GM23338 (cell line): Measurements from ENCODE around the gene GPD2. TPM values are rescaled to one million over a fixed set of nuclear protein-coding genes. Genes with fewer than 3 reads are reported as not detected.

ENCODE experiments used
- ATAC-seq: fragments of 200-7000 bp; cut with Tn5 transposase; 3 replicates; pipeline ENCODE4 v1.9.1; 2020
- DNase-seq: peaks from one replicate; pipeline ENCODE4 v3.0.0-alpha.2; 2015; ENCODE audit warnings: low spot score
- H2AFZ ChIP-seq: fragments of 200-600 bp; sonication (generic); 2 replicates; pipeline ENCODE4 v1.8.0; 2016; ENCODE audit warnings: antibody characterized with exemption, mild to moderate bottlenecking, moderate library complexity
- H3F3A ChIP-seq: fragments of 200-600 bp; sonication (generic); replicated peaks from 2 replicates; pipeline ENCODE4 v1.8.0; 2017; ENCODE audit warnings: antibody characterized with exemption, mixed run types, low read depth
- H3K27ac ChIP-seq: fragments of 200-600 bp; sonication (generic); 2 replicates; pipeline ENCODE4 v1.6.1; 2016; ENCODE audit warnings: low read depth
- H3K27me3 ChIP-seq: fragments of 200-600 bp; sonication (generic); 2 replicates; pipeline ENCODE4 v1.8.0; 2016; ENCODE audit warnings: mild to moderate bottlenecking, mixed run types, moderate library complexity; ENCODE audit not compliant: insufficient read depth
- H3K36me3 ChIP-seq: fragments of 200-600 bp; sonication (generic); 2 replicates; pipeline ENCODE4 v1.8.0; 2016; ENCODE audit warnings: mild to moderate bottlenecking; ENCODE audit not compliant: insufficient read depth
- H3K4me1 ChIP-seq: fragments of 200-600 bp; sonication (generic); 2 replicates; pipeline ENCODE4 v1.8.0; 2016; ENCODE audit warnings: mild to moderate bottlenecking, moderate library complexity; ENCODE audit not compliant: insufficient read depth
- H3K4me2 ChIP-seq: fragments of 200-600 bp; sonication (generic); 2 replicates; pipeline ENCODE4 v1.7.1; 2017; ENCODE audit warnings: mixed run types
- H3K4me3 ChIP-seq: fragments of 200-600 bp; sonication (generic); 2 replicates; pipeline ENCODE4 v1.6.1; 2016; ENCODE audit warnings: mixed run types
- H3K79me2 ChIP-seq: fragments of 200-600 bp; sonication (generic); replicated peaks from 2 replicates; pipeline ENCODE4 v1.8.0; 2017; ENCODE audit warnings: mild to moderate bottlenecking; ENCODE audit not compliant: insufficient read depth
- H3K9me2 ChIP-seq: fragments of 200-600 bp; sonication (generic); 2 replicates; pipeline ENCODE4 v1.8.0; 2017; ENCODE audit not compliant: insufficient read depth
- H4K20me1 ChIP-seq: fragments of 200-600 bp; sonication (generic); replicated peaks from 2 replicates; pipeline ENCODE4 v1.8.0; 2017; ENCODE audit warnings: mild to moderate bottlenecking; ENCODE audit not compliant: insufficient read depth
- H3K27ac Mint-ChIP-seq: 2 replicates; pipeline ENCODE4 v1.8.0; 2020; ENCODE audit warnings: inconsistent platforms, mild to moderate bottlenecking, moderate library complexity, mixed read lengths
- H3K27me3 Mint-ChIP-seq: 3 replicates; pipeline ENCODE4 v1.8.0; 2022; ENCODE audit warnings: low read depth, mild to moderate bottlenecking, moderate library complexity, mixed read lengths, inconsistent platforms; ENCODE audit not compliant: insufficient read depth, poor library complexity
- H3K36me3 Mint-ChIP-seq: 3 replicates; pipeline ENCODE4 v1.8.0; 2021; ENCODE audit warnings: low read depth, mild to moderate bottlenecking, inconsistent platforms, moderate library complexity, mixed read lengths
- H3K4me1 Mint-ChIP-seq: 3 replicates; pipeline ENCODE4 v1.8.0; 2020; ENCODE audit warnings: mild to moderate bottlenecking, inconsistent platforms, mixed read lengths
- H3K4me3 Mint-ChIP-seq: 3 replicates; pipeline ENCODE4 v1.8.0; 2021; ENCODE audit warnings: moderate library complexity, mild to moderate bottlenecking, inconsistent platforms, mixed read lengths
- H3K9me3 Mint-ChIP-seq: 3 replicates; pipeline ENCODE4 v1.8.0; 2020; ENCODE audit warnings: moderate library complexity, mild to moderate bottlenecking, inconsistent platforms, mixed read lengths
- CREB1 ChIP-seq: fragments of 250-450 bp; sonication (Bioruptor Pico); IDR thresholded peaks from 2 replicates; pipeline ENCODE4 v1.5.0; 2020; ENCODE audit warnings: low read depth, mild to moderate bottlenecking, moderate library complexity
- EZH2 ChIP-seq: fragments of 200-600 bp; sonication (generic); IDR thresholded peaks from one replicate; pipeline ENCODE4 v1.8.0; 2017; ENCODE audit warnings: antibody characterized with exemption, mild to moderate bottlenecking, low read depth; ENCODE audit not compliant: unreplicated experiment
- EZH2phosphoT487 ChIP-seq: fragments of 200-600 bp; sonication (generic); IDR thresholded peaks from one replicate; pipeline ENCODE4 v1.8.1; 2018; ENCODE audit warnings: antibody characterized with exemption; ENCODE audit not compliant: unreplicated experiment
- JUNB ChIP-seq: IDR thresholded peaks from one replicate; pipeline ENCODE4 v1.6.1; 2016; ENCODE audit warnings: antibody characterized with exemption; ENCODE audit not compliant: unreplicated experiment
- NANOG ChIP-seq: IDR thresholded peaks from 2 replicates; pipeline ENCODE4 v1.6.1; 2016; ENCODE audit warnings: antibody characterized with exemption, borderline replicate concordance
- POLR2AphosphoS5 ChIP-seq: IDR thresholded peaks from 2 replicates; pipeline ENCODE4 v1.6.1; 2016; ENCODE audit warnings: antibody characterized with exemption, low read depth
- STAT1 ChIP-seq: IDR thresholded peaks from one replicate; pipeline ENCODE4 v1.6.1; 2016; ENCODE audit warnings: antibody characterized with exemption; ENCODE audit not compliant: unreplicated experiment
- ZNF114 ChIP-seq: fragments of 250-450 bp; sonication (Bioruptor Pico); IDR thresholded peaks from 2 replicates; pipeline ENCODE4 v1.5.0; 2020; ENCODE audit warnings: mild to moderate bottlenecking, moderate library complexity
- ZNF331 ChIP-seq: fragments of 250-450 bp; sonication (Bioruptor Pico); IDR thresholded peaks from 2 replicates; pipeline ENCODE4 v1.5.0; 2020; ENCODE audit warnings: low read depth, mild to moderate bottlenecking, moderate library complexity
- polyA plus RNA-seq: library from polyadenylated mRNA; unstranded; fragments of >200 nt; fragmentation: Nextera tagmentation; extraction: Ambion mirVana; gene quantifications from 2 replicates; pipeline ENCODE4 v1.2.1, GENCODE V29; 2016
- total RNA-seq: library from RNA; depleted of rRNA; stranded (reverse); fragments of >200 nt; shearing (Covaris generic); gene quantifications from 2 replicates; pipeline ENCODE4 v1.2.3, GENCODE V29; 2014
- TF ChIP-seq, protein P1 (sequence below): fragments of 250-450 bp; sonication (Bioruptor Pico); IDR thresholded peaks from 2 replicates; pipeline ENCODE4 v1.5.0; 2020; ENCODE audit warnings: mild to moderate bottlenecking, moderate library complexity
- TF ChIP-seq, protein P2 (sequence below): IDR thresholded peaks from 2 replicates; pipeline ENCODE4 v1.6.1; 2016; ENCODE audit warnings: antibody characterized with exemption
- TF ChIP-seq, protein P3 (sequence below), 2 experiments: fragments of 200-600 bp in 1 of 2; sonication (generic) in 1 of 2; conservative IDR thresholded peaks; 2 replicates each; pipeline versions ENCODE4 v1.5.1 to v1.6.1; 2016 to 2017; ENCODE audit warnings: antibody characterized with exemption in 2 of 2, low read depth in 2 of 2, mild to moderate bottlenecking in 2 of 2, moderate library complexity in 1 of 2
- TF ChIP-seq, protein P4 (sequence below): IDR thresholded peaks from one replicate; pipeline ENCODE4 v1.6.1; 2018; ENCODE audit warnings: antibody characterized with exemption; ENCODE audit not compliant: unreplicated experiment

Gene GPD2
- total and polyA plus RNA-seq, 2 experiments from 2014 or later = 9.4 to 67.4 TPM

DNA sequence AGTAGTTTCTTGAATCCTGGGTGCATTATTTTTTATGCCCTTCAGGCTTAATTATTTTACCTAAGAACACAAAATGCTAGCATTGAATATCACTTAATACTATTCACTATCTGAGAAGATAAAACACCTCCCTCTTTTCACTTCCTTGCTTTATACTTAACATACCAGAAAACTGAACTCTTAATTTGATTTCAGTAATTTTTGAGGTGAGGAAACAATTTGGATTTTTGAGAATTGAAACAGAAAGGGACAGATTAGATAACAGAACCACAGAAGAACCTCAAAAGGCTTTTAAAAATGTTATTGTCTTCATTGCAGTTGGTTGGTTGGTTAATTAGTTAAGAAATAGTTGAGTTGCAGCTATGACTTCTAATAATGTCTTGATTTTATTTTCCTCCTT is 69.5 kb downstream of the GPD2 start (continued):
- TF ChIP-seq JUNB (no peak), STAT1 (no peak), CREB1 (CRISPR knock-in tag) (no peak)

DNA sequence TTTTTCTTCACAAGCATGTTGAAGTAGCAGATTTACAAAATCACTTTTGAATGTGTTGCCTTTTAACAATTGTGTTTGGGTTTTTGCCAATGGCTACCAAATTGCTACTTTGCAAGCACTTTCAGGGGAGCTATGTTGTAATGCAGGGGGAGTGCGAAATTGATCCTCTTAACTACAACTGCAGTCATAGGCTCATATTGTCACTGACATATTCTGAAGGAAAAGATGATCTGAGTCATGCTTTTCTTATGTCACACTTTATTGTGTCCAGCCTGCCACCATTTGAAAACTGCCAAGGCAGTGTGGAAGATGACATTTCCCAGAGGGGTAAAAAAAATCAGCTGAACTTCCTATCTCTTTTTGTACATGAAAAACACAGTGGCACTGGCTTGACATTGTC is 74.9 kb downstream of the GPD2 start:
- H3F3A ChIP-seq = no peaks in the 10 kb centered on the region
- Mint-ChIP-seq H3K36me3 (no peaks in the 10 kb centered on the region), H3K27me3 (peaks cover 4% of the 10 kb centered on the region), H3K4me3 (no peak overlapping the region), H3K9me3 (no peaks in the 10 kb centered on the region), H3K27ac (no peak overlapping the region), H3K4me1 (no peaks in the 10 kb centered on the region)
- H3K36me3 ChIP-seq = no peaks in the 10 kb centered on the region
- H4K20me1 ChIP-seq = no peaks in the 10 kb centered on the region
- DNase-seq = no peak
- TF ChIP-seq EZH2phosphoT487 = no peak
- no peak for TF ChIP-seq NANOG
- TF ChIP-seq CREB1 (CRISPR knock-in tag) = no peak
- TF ChIP-seq, protein P1, sequence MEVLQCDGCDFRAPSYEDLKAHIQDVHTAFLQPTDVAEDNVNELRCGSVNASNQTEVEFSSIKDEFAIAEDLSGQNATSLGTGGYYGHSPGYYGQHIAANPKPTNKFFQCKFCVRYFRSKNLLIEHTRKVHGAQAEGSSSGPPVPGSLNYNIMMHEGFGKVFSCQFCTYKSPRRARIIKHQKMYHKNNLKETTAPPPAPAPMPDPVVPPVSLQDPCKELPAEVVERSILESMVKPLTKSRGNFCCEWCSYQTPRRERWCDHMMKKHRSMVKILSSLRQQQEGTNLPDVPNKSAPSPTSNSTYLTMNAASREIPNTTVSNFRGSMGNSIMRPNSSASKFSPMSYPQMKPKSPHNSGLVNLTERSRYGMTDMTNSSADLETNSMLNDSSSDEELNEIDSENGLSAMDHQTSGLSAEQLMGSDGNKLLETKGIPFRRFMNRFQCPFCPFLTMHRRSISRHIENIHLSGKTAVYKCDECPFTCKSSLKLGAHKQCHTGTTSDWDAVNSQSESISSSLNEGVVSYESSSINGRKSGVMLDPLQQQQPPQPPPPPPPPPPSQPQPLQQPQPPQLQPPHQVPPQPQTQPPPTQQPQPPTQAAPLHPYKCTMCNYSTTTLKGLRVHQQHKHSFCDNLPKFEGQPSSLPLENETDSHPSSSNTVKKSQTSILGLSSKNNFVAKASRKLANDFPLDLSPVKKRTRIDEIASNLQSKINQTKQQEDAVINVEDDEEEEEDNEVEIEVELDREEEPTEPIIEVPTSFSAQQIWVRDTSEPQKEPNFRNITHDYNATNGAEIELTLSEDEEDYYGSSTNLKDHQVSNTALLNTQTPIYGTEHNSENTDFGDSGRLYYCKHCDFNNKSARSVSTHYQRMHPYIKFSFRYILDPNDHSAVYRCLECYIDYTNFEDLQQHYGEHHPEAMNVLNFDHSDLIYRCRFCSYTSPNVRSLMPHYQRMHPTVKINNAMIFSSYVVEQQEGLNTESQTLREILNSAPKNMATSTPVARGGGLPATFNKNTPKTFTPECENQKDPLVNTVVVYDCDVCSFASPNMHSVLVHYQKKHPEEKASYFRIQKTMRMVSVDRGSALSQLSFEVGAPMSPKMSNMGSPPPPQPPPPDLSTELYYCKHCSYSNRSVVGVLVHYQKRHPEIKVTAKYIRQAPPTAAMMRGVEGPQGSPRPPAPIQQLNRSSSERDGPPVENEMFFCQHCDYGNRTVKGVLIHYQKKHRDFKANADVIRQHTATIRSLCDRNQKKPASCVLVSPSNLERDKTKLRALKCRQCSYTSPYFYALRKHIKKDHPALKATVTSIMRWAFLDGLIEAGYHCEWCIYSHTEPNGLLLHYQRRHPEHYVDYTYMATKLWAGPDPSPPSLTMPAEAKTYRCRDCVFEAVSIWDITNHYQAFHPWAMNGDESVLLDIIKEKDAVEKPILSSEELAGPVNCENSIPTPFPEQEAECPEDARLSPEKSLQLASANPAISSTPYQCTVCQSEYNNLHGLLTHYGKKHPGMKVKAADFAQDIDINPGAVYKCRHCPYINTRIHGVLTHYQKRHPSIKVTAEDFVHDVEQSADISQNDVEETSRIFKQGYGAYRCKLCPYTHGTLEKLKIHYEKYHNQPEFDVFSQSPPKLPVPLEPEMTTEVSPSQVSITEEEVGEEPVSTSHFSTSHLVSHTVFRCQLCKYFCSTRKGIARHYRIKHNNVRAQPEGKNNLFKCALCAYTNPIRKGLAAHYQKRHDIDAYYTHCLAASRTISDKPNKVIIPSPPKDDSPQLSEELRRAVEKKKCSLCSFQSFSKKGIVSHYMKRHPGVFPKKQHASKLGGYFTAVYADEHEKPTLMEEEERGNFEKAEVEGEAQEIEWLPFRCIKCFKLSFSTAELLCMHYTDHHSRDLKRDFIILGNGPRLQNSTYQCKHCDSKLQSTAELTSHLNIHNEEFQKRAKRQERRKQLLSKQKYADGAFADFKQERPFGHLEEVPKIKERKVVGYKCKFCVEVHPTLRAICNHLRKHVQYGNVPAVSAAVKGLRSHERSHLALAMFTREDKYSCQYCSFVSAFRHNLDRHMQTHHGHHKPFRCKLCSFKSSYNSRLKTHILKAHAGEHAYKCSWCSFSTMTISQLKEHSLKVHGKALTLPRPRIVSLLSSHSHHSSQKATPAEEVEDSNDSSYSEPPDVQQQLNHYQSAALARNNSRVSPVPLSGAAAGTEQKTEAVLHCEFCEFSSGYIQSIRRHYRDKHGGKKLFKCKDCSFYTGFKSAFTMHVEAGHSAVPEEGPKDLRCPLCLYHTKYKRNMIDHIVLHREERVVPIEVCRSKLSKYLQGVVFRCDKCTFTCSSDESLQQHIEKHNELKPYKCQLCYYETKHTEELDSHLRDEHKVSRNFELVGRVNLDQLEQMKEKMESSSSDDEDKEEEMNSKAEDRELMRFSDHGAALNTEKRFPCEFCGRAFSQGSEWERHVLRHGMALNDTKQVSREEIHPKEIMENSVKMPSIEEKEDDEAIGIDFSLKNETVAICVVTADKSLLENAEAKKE (CRISPR knock-in tag) = no peak
- no peak for TF ChIP-seq EZH2
- TF ChIP-seq, protein P2, sequence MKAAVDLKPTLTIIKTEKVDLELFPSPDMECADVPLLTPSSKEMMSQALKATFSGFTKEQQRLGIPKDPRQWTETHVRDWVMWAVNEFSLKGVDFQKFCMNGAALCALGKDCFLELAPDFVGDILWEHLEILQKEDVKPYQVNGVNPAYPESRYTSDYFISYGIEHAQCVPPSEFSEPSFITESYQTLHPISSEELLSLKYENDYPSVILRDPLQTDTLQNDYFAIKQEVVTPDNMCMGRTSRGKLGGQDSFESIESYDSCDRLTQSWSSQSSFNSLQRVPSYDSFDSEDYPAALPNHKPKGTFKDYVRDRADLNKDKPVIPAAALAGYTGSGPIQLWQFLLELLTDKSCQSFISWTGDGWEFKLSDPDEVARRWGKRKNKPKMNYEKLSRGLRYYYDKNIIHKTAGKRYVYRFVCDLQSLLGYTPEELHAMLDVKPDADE = no peak
- no peak for TF ChIP-seq ZNF331 (CRISPR knock-in tag)
- TF ChIP-seq, protein P3, sequence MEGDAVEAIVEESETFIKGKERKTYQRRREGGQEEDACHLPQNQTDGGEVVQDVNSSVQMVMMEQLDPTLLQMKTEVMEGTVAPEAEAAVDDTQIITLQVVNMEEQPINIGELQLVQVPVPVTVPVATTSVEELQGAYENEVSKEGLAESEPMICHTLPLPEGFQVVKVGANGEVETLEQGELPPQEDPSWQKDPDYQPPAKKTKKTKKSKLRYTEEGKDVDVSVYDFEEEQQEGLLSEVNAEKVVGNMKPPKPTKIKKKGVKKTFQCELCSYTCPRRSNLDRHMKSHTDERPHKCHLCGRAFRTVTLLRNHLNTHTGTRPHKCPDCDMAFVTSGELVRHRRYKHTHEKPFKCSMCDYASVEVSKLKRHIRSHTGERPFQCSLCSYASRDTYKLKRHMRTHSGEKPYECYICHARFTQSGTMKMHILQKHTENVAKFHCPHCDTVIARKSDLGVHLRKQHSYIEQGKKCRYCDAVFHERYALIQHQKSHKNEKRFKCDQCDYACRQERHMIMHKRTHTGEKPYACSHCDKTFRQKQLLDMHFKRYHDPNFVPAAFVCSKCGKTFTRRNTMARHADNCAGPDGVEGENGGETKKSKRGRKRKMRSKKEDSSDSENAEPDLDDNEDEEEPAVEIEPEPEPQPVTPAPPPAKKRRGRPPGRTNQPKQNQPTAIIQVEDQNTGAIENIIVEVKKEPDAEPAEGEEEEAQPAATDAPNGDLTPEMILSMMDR (conservative IDR thresholded peaks at IDR 0.05; ENCODE audit: low read depth in 2 of 2) = no peak
- TF ChIP-seq ZNF114 = no peak
- no peak for TF ChIP-seq STAT1
- TF ChIP-seq, protein P4, sequence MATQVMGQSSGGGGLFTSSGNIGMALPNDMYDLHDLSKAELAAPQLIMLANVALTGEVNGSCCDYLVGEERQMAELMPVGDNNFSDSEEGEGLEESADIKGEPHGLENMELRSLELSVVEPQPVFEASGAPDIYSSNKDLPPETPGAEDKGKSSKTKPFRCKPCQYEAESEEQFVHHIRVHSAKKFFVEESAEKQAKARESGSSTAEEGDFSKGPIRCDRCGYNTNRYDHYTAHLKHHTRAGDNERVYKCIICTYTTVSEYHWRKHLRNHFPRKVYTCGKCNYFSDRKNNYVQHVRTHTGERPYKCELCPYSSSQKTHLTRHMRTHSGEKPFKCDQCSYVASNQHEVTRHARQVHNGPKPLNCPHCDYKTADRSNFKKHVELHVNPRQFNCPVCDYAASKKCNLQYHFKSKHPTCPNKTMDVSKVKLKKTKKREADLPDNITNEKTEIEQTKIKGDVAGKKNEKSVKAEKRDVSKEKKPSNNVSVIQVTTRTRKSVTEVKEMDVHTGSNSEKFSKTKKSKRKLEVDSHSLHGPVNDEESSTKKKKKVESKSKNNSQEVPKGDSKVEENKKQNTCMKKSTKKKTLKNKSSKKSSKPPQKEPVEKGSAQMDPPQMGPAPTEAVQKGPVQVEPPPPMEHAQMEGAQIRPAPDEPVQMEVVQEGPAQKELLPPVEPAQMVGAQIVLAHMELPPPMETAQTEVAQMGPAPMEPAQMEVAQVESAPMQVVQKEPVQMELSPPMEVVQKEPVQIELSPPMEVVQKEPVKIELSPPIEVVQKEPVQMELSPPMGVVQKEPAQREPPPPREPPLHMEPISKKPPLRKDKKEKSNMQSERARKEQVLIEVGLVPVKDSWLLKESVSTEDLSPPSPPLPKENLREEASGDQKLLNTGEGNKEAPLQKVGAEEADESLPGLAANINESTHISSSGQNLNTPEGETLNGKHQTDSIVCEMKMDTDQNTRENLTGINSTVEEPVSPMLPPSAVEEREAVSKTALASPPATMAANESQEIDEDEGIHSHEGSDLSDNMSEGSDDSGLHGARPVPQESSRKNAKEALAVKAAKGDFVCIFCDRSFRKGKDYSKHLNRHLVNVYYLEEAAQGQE = no peak
- no peak for TF ChIP-seq POLR2AphosphoS5
- no peak for TF ChIP-seq JUNB
- no peak for ATAC-seq
- no peak overlapping the region for H3K4me2 ChIP-seq
- H3K27ac ChIP-seq = no peak overlapping the region
- H3K79me2 ChIP-seq = no peaks in the 10 kb centered on the region
- no peak overlapping the region for H2AFZ ChIP-seq
- H3K4me3 ChIP-seq = no peak overlapping the region
- H3K9me2 ChIP-seq = no peaks in the 10 kb centered on the region
- no peaks in the 10 kb centered on the region for H3K27me3 ChIP-seq
- H3K4me1 ChIP-seq = no peaks in the 10 kb centered on the region
